OCI-LY1 (cell line): ENCODE data around the gene VWC2L.

Source experiments
- H2AFZ ChIP-seq: fragments of 200-600 bp; sonication (generic), shearing (Covaris generic); 2 replicates; pipeline ENCODE4 v1.6.0; 2014; ENCODE audit warnings: antibody characterized with exemption, mild to moderate bottlenecking, low read length
- H3F3A ChIP-seq: fragments of 200-600 bp; sonication (generic), shearing (Covaris generic); 2 replicates; pipeline ENCODE4 v1.6.0; 2014; ENCODE audit warnings: mild to moderate bottlenecking, antibody characterized with exemption, low read length, moderate library complexity; ENCODE audit not compliant: insufficient read depth
- H3K27ac ChIP-seq: fragments of 200-600 bp; sonication (generic); 2 replicates; pipeline ENCODE4 v1.5.1; 2014; ENCODE audit warnings: low read length, mixed run types, mild to moderate bottlenecking, low read depth; ENCODE audit not compliant: poor library complexity, severe bottlenecking
- H3K27me3 ChIP-seq: fragments of 200-600 bp; sonication (generic); 2 replicates; pipeline ENCODE4 v1.6.0; 2014; ENCODE audit warnings: antibody characterized with exemption, mild to moderate bottlenecking, low read length, moderate library complexity; ENCODE audit not compliant: insufficient read depth
- H3K36me3 ChIP-seq: fragments of 200-600 bp; sonication (generic); 2 replicates; pipeline ENCODE4 v1.6.1; 2014; ENCODE audit warnings: mild to moderate bottlenecking, antibody characterized with exemption, low read length, moderate library complexity, mixed read lengths; ENCODE audit not compliant: insufficient read depth
- H3K4me1 ChIP-seq: fragments of 200-600 bp; sonication (generic); 2 replicates; pipeline ENCODE4 v1.5.1; 2014; ENCODE audit warnings: mild to moderate bottlenecking, low read length, moderate library complexity; ENCODE audit not compliant: insufficient read depth, severe bottlenecking
- H3K4me2 ChIP-seq: fragments of 200-600 bp; sonication (generic), shearing (Covaris generic); 2 replicates; pipeline ENCODE4 v1.6.1; 2014; ENCODE audit warnings: low read length
- H3K4me3 ChIP-seq: fragments of 200-600 bp; sonication (generic); 2 replicates; pipeline ENCODE4 v1.5.1; 2014; ENCODE audit warnings: low read length, low read depth, mild to moderate bottlenecking, mixed read lengths; ENCODE audit not compliant: poor library complexity, severe bottlenecking
- H3K79me2 ChIP-seq: fragments of 200-600 bp; shearing (Covaris generic); 2 replicates; pipeline ENCODE4 v1.6.1; 2016; ENCODE audit warnings: mixed run types, low read length, mixed read lengths; ENCODE audit not compliant: insufficient read depth
- H3K9ac ChIP-seq: fragments of 200-600 bp; sonication (generic), shearing (Covaris generic); 2 replicates; pipeline ENCODE4 v1.6.1; 2014; ENCODE audit warnings: mild to moderate bottlenecking, low read length, mixed read lengths
- H3K9me2 ChIP-seq: fragments of 200-600 bp; sonication (generic), shearing (Covaris generic); 2 replicates; pipeline ENCODE4 v1.6.1; 2014; ENCODE audit warnings: low read depth, mild to moderate bottlenecking, low read length, mixed read lengths
- H3K9me3 ChIP-seq: fragments of 200-600 bp; shearing (Covaris generic); 2 replicates; pipeline ENCODE4 v1.6.1; 2014; ENCODE audit warnings: low read length, mixed read lengths
- H4K20me1 ChIP-seq: fragments of 200-600 bp; sonication (generic), shearing (Covaris generic); 2 replicates; pipeline ENCODE4 v1.6.0; 2016; ENCODE audit warnings: mild to moderate bottlenecking, low read length; ENCODE audit not compliant: insufficient read depth
- CTCF ChIP-seq: fragments of 200-600 bp; sonication (generic), shearing (Covaris generic); IDR thresholded peaks from 2 replicates; pipeline ENCODE4 v1.5.1; 2017; ENCODE audit warnings: mild to moderate bottlenecking, antibody characterized with exemption, low read length, moderate library complexity, mixed read lengths
- EZH2 ChIP-seq: fragments of 200-600 bp; sonication (generic), shearing (Covaris generic); IDR thresholded peaks from 2 replicates; pipeline ENCODE4 v1.8.0; 2017; ENCODE audit warnings: borderline replicate concordance, mixed run types, mild to moderate bottlenecking, antibody characterized with exemption, low read length, moderate library complexity, mixed read lengths

Gene VWC2L

DNA sequence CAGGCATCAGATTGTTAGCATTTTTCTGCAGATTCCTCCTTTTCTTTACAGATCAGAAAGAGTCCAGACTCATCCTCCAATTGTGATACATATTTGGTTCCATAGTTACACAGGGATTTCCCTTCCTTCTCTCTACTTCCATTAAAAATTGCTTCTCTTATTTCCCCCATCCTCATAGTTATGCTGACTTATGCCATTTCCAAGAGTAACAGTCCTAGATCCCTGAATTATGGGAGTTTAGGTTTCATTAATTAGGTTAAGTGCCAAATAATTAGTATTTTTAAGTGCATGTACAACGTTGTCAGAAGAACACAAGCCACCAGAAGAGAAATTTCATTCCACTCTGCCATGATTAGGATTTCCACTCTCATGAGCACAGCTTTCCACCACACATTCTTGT is 200.2 kb downstream of the VWC2L start:
- H3K9me3 ChIP-seq, result no peaks in the 10 kb centered on the region
- no peak overlapping the region for H2AFZ ChIP-seq
- H3F3A ChIP-seq, result no peaks in the 10 kb centered on the region
- no peaks in the 10 kb centered on the region for H3K9me2 ChIP-seq
- H3K27me3 ChIP-seq, result no peaks in the 10 kb centered on the region
- no peaks in the 10 kb centered on the region for H3K79me2 ChIP-seq
- H3K9ac ChIP-seq, result no peak overlapping the region
- no peak for TF ChIP-seq EZH2
- TF ChIP-seq CTCF, result no peak
- H3K4me2 ChIP-seq, result no peak overlapping the region
- H3K4me3 ChIP-seq, result no peak overlapping the region
- H4K20me1 ChIP-seq, result no peaks in the 10 kb centered on the region
- no peaks in the 10 kb centered on the region for H3K36me3 ChIP-seq
- no peaks in the 10 kb centered on the region for H3K4me1 ChIP-seq
- no peak overlapping the region for H3K27ac ChIP-seq

DNA sequence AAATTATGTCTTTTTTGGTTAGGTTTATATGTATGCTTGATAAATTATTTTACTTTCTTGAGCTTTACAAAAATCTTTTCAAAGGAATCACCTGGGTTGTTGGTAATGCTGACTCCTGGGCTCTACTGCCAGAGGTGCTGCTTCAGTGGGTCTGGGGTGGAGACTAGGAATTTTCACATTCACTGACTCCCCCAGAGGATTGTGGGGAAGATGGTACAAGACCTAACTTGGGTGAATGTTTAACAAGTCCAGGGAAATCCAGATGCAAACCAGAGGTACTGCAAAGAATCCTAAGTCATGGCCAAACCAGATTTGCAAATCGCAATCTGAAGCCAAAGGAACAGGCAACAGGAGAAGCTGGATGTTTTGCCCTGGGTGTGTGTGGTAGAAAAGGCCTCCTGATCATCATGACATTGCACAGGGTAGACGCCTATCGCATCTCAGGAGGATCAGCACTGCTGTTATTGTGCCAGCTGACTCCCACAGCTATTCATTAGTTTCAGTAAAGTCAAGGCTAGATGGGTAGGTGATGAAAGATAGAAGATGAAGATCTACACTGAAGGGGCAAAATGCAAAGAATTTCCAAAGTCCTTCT is 213.4 kb downstream of the VWC2L start:
- Histone ChIP-seq H3K4me1 (no peaks in the 10 kb centered on the region), H3K9me3 (no peaks in the 10 kb centered on the region), H3K36me3 (no peaks in the 10 kb centered on the region), H3K4me2 (no peak overlapping the region), H3K4me3 (no peak overlapping the region), H3K79me2 (no peaks in the 10 kb centered on the region), H3F3A (no peaks in the 10 kb centered on the region), H2AFZ (no peak overlapping the region), H3K27me3 (no peaks in the 10 kb centered on the region), H3K27ac (no peak overlapping the region), H4K20me1 (no peaks in the 10 kb centered on the region), H3K9ac (no peak overlapping the region), H3K9me2 (no peaks in the 10 kb centered on the region)
- TF ChIP-seq CTCF (no peak), EZH2 (no peak)

DNA sequence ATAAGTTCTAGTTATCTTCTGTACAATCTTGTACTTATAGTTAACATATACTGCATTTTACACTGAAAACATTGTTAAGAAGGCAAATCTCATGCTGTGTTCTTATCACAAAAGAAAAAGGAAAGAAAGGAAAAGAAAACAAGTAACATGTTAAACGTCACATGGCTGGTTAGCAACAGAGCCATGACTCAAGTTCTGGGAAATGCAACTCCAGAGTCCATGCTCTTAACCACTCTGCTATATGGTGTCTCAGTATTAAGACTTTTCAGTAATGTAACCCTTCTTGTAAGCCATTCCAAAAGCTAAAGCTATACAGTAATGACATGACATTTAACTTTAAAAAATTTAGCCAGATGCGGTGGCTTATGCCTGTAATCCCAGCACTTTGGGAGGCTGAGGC is 217.2 kb downstream of the VWC2L start:
- H3F3A ChIP-seq, result no peaks in the 10 kb centered on the region
- no peaks in the 10 kb centered on the region for H4K20me1 ChIP-seq
- no peak overlapping the region for H2AFZ ChIP-seq
- no peaks in the 10 kb centered on the region for H3K27me3 ChIP-seq
- no peaks in the 10 kb centered on the region for H3K79me2 ChIP-seq
- H3K27ac ChIP-seq, result no peak overlapping the region
- no peak overlapping the region for H3K4me2 ChIP-seq
- H3K36me3 ChIP-seq, result no peaks in the 10 kb centered on the region
- no peaks in the 10 kb centered on the region for H3K9me2 ChIP-seq
- no peak overlapping the region for H3K4me3 ChIP-seq
- H3K4me1 ChIP-seq, result no peaks in the 10 kb centered on the region
- H3K9ac ChIP-seq, result no peak overlapping the region
- no peaks in the 10 kb centered on the region for H3K9me3 ChIP-seq
- TF ChIP-seq EZH2 (no peak), CTCF (no peak)
